SK-N-DZ (cell line): ENCODE results near the gene SEMA4G.
A peak's percentile ranks its signal among the peaks of the same experiment; 100 is the strongest.
"Not testable (repeated sequence)": the region's sequence is repeated elsewhere in the genome, so short reads cannot be mapped to it uniquely, and the experiment has no call there.

Experiments used
- DNase-seq: peaks from one replicate; pipeline ENCODE4 v3.0.0-alpha.2; 2015; ENCODE audit warnings: low spot score

The SEMA4G gene

DNA sequence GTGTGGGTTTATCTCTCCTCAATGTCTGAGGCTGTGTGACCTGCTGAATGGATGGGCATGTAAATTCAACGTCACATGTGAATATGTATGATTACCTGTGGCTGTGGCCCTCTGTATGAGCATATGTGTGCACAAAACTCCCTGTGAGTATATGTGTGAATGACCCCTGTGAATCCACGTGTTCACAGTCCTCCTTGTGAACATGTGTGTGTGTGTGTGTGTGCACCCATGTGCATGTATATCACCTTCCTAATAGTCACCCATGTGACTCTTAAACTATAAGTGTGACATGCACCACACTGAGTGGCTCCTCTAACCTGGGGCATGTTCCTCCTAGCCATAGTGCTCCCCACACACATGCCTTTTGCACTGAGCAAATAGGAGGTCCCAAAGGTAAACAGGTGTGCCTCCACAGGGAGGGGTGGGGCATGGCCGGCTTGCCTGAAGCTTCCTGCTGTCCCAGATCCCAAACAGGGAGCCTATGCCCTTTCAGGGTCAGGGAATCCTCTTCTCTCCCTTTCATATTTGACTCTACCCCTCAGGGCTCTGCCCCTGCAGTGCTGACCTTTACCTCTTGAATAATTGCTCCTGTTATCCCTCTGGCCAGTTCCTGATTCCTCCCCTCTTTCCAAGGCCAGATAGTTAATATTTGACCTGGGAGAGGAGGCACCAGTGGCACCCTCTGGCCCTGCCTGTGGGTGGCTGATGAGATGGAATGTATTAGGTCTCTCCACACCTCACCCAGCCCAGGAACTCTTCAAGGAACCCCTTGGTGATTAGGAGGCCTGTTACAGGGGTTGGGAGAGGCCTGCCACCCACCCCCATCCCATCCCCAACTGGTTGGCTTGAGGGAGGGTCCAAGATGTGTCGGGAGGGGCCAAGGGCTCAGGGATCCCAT, 1.9 kb downstream of the SEMA4G start:
- no peak for DNase-seq

DNA sequence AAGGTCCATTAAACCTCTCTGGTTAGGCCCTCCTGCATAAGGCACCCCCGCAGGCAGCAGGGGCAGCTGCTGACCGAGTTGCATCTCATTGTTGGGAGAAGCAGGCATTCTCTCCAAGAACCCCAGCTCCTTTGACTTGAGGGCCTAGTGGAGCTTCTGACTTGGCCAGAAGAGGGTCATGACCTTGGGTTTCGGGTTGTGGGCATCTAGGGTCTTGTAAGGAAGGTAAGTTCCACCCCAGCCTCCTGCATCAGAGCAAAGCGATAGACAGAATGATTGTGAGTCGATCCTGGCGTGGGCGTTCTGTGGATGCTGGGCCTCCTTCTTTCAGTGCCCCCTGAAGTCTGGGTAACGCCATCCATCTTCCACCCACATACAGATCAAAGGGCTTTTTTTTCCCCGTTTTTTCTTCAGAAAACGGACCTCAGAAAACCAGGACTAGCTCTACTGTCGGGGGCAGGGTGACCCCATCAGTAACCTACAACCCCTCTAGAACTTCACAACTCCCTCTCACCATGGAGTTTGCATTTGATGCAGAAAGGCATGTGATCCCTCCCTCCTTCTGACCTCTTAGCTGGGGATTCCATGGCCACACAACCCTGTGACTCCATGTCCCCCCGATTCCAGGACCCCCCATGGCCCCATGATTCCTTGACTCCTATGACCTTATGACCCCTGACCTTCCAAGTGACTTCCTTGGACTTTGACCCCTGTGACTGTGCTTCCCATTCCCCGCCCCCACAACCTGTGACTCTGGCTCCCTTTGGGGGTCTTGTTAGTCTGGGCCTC, 3.0 kb downstream of the SEMA4G start:
- no peak for DNase-seq

- no peak for DNase-seq
Measured at GRCh38 chr10:100972904-100973535, 3.7 kb downstream of the SEMA4G start.

GRCh38 chr10:100975397-100975796, 6.1 kb downstream of the SEMA4G start:
- DNase-seq, result not testable (repeated sequence)

DNA sequence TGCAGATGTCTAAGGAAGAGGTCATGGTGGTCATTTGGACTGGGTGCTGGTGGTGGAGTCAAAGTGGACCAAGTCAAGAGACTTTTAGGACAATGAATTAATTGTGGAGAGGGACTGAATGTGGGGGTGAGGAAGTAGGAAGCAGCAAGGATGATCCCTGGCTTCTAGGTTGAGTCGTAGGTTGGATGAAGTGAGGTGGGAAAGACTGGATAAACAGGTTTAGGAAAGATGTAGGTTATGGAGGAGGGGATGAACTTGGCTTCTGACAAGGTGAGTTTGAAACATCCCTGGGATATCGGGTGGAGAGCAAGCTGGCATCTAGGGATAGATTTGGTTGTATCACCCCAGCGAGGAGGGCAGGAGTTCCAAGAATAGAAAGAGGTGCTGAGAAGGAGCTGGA, 7.6 kb downstream of the SEMA4G start:
- no peak for DNase-seq

- no peak for DNase-seq
Measured at GRCh38 chr10:100977436-100977835, 8.1 kb downstream of the SEMA4G start.

DNA sequence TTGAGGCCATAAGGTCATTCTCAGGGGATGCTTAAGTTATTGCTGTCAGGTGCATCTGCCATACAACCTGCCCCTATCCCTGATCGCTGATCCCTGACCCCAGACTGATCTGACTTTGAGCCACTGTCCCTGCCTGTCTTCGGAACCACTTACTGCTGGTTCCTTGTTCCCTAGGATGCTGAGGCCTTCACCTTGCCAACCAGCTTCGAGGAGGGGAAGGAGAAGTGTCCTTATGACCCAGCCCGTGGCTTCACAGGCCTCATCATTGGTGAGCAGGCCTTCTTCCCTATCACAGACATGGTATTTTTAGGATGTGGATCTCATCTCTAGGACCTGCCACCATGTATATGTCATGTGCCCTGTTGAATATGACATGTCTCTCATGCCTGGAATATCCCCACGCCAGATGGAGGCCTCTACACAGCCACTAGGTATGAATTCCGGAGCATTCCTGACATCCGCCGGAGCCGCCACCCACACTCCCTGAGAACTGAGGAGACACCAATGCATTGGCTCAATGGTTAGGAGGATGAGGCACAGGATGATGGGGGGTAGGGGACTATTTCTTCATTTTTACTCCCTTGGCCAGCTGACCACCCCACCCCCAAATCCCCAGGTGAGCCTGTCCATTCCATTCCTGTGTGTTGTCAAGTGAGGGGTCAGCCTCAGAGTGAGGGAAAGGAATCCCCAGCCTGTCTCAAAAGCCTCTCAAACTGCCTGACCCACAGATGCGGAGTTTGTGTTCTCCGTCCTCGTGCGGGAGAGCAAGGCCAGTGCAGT, 9.0 kb downstream of the SEMA4G start:
- no peak for DNase-seq

DNA sequence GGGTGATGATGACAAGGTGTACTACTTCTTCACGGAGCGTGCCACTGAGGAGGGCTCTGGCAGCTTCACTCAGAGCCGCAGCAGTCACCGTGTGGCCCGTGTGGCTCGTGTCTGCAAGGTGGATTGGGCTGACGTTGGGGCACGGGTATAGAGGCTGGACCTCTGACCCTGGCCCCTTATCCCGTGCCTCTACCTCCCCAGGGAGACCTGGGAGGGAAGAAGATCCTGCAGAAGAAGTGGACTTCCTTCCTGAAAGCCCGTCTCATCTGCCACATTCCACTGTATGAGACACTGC, 9.5 kb downstream of the SEMA4G start:
- DNase-seq, result no peak

DNA sequence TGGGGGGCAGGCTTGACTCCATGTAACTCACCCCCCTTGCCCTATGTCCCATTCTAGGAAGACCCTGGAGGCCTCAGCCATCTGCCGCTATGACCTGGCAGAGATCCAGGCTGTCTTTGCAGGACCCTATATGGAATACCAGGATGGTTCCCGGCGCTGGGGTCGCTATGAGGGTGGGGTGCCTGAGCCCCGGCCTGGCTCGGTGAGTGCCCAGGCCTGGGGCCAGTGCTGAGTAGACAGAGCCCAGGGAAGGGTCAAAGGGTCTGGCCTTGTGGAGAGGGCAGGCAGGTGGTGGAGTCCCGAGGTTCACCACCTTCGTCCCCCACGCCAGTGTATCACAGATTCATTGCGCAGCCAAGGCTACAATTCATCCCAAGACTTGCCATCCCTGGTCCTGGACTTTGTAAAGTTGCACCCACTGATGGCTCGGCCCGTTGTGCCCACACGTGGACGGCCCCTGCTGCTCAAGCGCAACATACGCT, 10.5 kb downstream of the SEMA4G start:
- no peak for DNase-seq

- DNase-seq, result no peak
Measured at GRCh38 chr10:100980311-100980710, 11.0 kb downstream of the SEMA4G start.

GRCh38 chr10:100980711-100981110, 11.4 kb downstream of the SEMA4G start:
- DNase-seq, result no peak

- DNase-seq, result no peak
Measured at GRCh38 chr10:100981178-100981772, 12.0 kb downstream of the SEMA4G start.

GRCh38 chr10:100982916-100983830, 13.9 kb downstream of the SEMA4G start:
- no peak for DNase-seq

- DNase-seq, result no peak
Measured at GRCh38 chr10:100983868-100984671, 14.8 kb downstream of the SEMA4G start.

DNA sequence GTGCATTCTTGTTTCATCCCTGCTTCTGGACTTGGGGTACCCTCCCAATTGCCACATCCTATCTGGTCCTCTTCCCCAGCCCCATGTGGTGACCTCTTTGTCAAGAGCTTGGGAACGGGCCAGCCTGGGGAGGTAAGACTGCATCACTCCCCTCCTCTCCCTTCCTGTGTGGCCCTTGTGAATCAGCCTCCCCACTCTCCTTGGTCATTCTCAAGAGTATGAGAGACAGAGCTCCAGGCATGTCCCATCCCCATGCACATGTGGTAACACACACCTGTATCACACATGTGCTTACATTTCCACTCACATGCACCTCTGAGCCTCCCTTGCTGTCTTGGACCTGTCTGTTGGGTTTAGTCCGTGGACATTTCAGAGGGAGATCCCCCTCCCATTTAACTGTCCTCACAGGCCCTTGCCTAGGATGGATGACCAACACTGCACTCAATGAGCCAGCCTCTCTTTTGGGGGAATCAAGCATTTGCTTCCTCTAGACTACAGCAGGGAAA, 15.4 kb downstream of the SEMA4G start:
- no peak for DNase-seq

DNA sequence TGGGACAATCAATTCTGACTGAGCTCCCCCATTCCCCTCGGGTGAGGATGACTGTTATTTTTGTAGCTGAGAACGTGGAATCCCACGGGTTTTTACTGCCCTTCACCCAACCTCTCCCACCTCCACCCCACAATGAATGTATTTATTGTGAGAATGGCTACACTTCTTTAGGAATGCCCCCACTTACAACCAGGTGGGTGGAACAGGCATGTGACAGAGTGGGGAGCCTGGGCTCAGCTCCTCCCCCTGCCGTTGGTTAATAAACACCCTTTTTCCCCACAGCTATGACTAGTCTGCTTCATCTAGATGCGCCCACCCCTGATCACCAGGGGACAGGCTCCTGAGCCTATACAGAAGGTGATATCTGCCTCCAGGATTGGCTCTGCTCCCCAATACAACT, 16.0 kb downstream of the SEMA4G start:
- no peak for DNase-seq

DNA sequence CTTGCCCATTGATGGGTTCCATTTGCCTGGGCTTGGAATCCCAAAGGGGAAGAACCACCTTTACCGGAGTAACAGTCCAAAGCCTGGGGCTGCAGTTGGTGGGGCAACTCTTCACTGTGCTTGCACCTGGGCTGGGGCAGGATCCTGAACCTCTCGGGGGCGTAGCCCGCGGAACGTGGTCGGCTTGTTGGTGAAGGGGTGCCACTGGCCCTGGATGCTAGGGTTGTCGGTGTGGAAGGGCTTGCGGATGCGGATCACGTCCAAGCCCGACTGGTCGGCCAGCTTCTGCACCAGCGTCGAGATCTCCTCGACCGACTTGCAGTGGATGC, 17.3 kb downstream of the SEMA4G start:
- no peak for DNase-seq

DNA sequence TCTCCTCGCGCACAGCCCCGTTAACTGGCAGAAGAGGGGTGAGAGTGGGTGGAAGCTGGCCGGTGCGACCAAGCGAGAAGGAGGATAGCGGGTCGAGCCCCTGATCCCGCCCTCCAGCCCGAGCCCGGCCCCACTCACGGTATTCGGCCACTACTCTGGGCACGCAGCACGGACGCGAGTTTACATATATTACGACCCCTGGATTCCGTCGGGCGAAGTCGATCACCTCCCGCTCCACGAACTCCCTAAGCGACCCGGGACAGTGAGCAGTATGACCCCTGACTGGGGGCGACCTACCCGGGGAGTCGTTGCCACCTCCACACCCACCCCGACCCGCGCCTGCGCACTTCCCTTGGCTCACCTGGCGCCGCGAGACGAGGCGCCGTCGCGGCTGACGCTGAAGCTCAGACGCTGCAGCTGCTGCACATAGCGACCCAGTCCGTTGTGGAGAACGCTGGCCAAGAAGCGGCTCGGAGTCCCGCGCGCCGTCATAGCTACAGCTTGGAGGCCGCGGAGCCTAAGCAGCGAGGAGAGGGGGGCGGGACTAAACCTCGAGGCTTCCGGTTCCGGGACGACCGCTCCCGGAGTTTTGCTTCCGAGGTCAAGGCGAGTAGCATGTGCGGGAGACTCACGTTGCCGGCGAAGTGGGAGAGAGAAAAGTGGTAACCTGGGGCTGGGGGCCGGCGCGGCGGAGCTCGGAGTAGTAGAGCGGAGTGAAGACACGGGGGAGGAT, 17.8 kb downstream of the SEMA4G start, which contains the start of the genes MRPL43 and TWNK:
Gene MRPL43, minus strand, starts transcription at position 546 of the 733 bp plus-strand sequence. Its CDS starts 54 bp downstream, at position 492.
Gene TWNK, plus strand, starts transcription at position 592 of the 733 bp plus-strand sequence. CDS start 668 bp downstream, outside the sequence.
- peak; percentile 81 for DNase-seq
